Esophagus squamous epithelium (tissue), 5 donors: ENCODE data around the gene API5. TPM values are rescaled to one million over a fixed set of nuclear protein-coding genes. Genes with fewer than 3 reads are reported as not detected.
"Not testable (repeated sequence)": the region's sequence is repeated elsewhere in the genome, so short reads cannot be mapped to it uniquely, and the experiment has no call there.

Experiments
- DNase-seq: peaks from one replicate; lab custom pipeline; 2025; lab: John Stamatoyannopoulos, UW
- H3K27ac ChIP-seq, 4 donors: fragments of 200-600 bp; sonication (generic); one replicate each; pipeline ENCODE4 v1.5.1; 2016 to 2019; ENCODE audit warnings: mild to moderate bottlenecking in 1 of 4
- H3K27me3 ChIP-seq, 4 donors: fragments of 200-600 bp; sonication (generic); 1 replicate in 3 of 4; 2 replicates in 1 of 4; pipeline versions ENCODE4 v1.5.1 to v1.6.0; 2017 to 2021; ENCODE audit warnings: antibody characterized with exemption in 1 of 4
- H3K36me3 ChIP-seq, 3 donors: fragments of 200-600 bp; sonication (generic); one replicate each; pipeline ENCODE4 v1.5.1; 2016 to 2019
- H3K4me1 ChIP-seq, 3 donors: fragments of 200-600 bp; sonication (generic); one replicate each; pipeline ENCODE4 v1.5.1; 2017 to 2019
- H3K4me3 ChIP-seq, 4 donors: fragments of 200-600 bp; sonication (generic); 1 replicate in 3 of 4; 2 replicates in 1 of 4; pipeline ENCODE4 v1.5.1; 2016 to 2019; ENCODE audit warnings: mild to moderate bottlenecking in 2 of 4, moderate library complexity in 1 of 4
- H3K9me3 ChIP-seq, 3 donors: fragments of 200-600 bp; sonication (generic); one replicate each; pipeline ENCODE4 v1.5.1; 2016 to 2019
- CTCF ChIP-seq, 6 experiments: fragments of 450-650 bp in 4 of 6; fragments of 200-600 bp in 2 of 6; sonication (generic) in 2 of 6; IDR thresholded peaks; one replicate each; pipeline ENCODE4 v1.5.1; 2016 to 2019; ENCODE audit warnings: antibody characterized with exemption in 6 of 6, mild to moderate bottlenecking in 4 of 6, moderate library complexity in 4 of 6
- POLR2A ChIP-seq, 4 donors: fragments of 450-650 bp; IDR thresholded peaks; one replicate each; pipeline ENCODE4 v1.6.1; 2017; ENCODE audit warnings: antibody characterized with exemption in 4 of 4, mild to moderate bottlenecking in 4 of 4, moderate library complexity in 3 of 4
- WGBS, 2 donors: methylation state at CpG; one replicate each; pipeline ENCODE4 v1.1.5; 2018; 5-methylcytosine and 5-hydroxymethylcytosine counted together
- intact Hi-C: fragments of 100-400 bp; cut with DNase I; formaldehyde crosslinking; loops from one replicate; pipeline ENCODE4 v1.15.0; 2022
- total RNA-seq, 4 donors: library from RNA; depleted of rRNA; stranded (reverse); fragments of >200 nt; gene quantifications; one replicate each; pipeline ENCODE4 v1.1.0, GENCODE V29; 2016
- donor health status: DM: yes; HTN: yes; CAD: no.

API5 gene
- total RNA-seq, 4 donors from 2014 or later = 58.4 to 83.0 (median 82.3) TPM

- intact Hi-C loops = no loop called here
- Histone ChIP-seq H3K4me3 (no peak overlapping the region), H3K27me3 (no peaks in the 10 kb centered on the region), H3K4me1 (no peaks in the 10 kb centered on the region), H3K9me3 (no peaks in the 10 kb centered on the region), H3K36me3 (peaks cover 8 to 63% (median 10%) of the 10 kb centered on the region in 3 donors), H3K27ac (no peak overlapping the region)
- DNase-seq = no peak
- TF ChIP-seq POLR2A (IDR thresholded peaks at IDR 0.05) (no peak), CTCF (IDR thresholded peaks at IDR 0.05) (no peak)
These were observed 29.4 kb downstream of the API5 start for GRCh38 chr11:43341159-43341558.

GRCh38 chr11:43351426-43351825 is 39.6 kb downstream of the API5 start:
- WGBS, 2 donors = no CpG with 5 or more reads among the region's 17 CpGs
- H3K4me1 ChIP-seq = not testable (repeated sequence)

GRCh38 chr11:43354311-43354710 is 42.5 kb downstream of the API5 start:
- no peaks in the 10 kb centered on the region for H3K9me3 ChIP-seq
- WGBS, 2 donors = 85 to 90% methylated on average over 4 of the region's 4 CpGs
- H3K27me3 ChIP-seq = no peaks in the 10 kb centered on the region
- intact Hi-C loops = no loop called here
- no peak overlapping the region for H3K27ac ChIP-seq
- H3K36me3 ChIP-seq = no peaks in the 10 kb centered on the region
- no peak for DNase-seq
- no peak overlapping the region for H3K4me3 ChIP-seq
- TF ChIP-seq CTCF (IDR thresholded peaks at IDR 0.05) (no peak), POLR2A (IDR thresholded peaks at IDR 0.05) (no peak)
- H3K4me1 ChIP-seq = peaks cover 0 to 15% (median 3%) of the 10 kb centered on the region in 3 donors

More at GRCh38 chr11:43351426-43351825, 39.6 kb downstream of the API5 start:
- H3K36me3 ChIP-seq, DNase-seq, H3K27me3 ChIP-seq, intact Hi-C loops, H3K9me3 ChIP-seq, H3K4me3 ChIP-seq, H3K27ac ChIP-seq: not testable (repeated sequence)

GRCh38 chr11:43356336-43356735 is 44.5 kb downstream of the API5 start:
- no peaks in the 10 kb centered on the region for H3K36me3 ChIP-seq
- intact Hi-C loops = no loop called here
- no peaks in the 10 kb centered on the region for H3K27me3 ChIP-seq
- peaks cover 9 to 35% (median 16%) of the 10 kb centered on the region in 3 donors for H3K4me1 ChIP-seq
- no peaks in the 10 kb centered on the region for H3K9me3 ChIP-seq
- no peak for DNase-seq
- TF ChIP-seq CTCF (IDR thresholded peaks at IDR 0.05) (no peak), POLR2A (IDR thresholded peaks at IDR 0.05) (no peak)
- no peak overlapping the region for H3K27ac ChIP-seq
- no peak overlapping the region for H3K4me3 ChIP-seq

- H3K9me3 ChIP-seq = no peaks in the 10 kb centered on the region
- H3K27me3 ChIP-seq = no peaks in the 10 kb centered on the region
- peaks cover 0 to 9% (median 0%) of the 10 kb centered on the region in 3 donors for H3K36me3 ChIP-seq
- peak overlapping the region; percentile 89 to 97 (median 94) for H3K27ac ChIP-seq
- peaks cover 9 to 36% (median 16%) of the 10 kb centered on the region in 3 donors for H3K4me1 ChIP-seq
- intact Hi-C loops = no loop called here
- 7 to 8% methylated on average over 16 of the region's 16 CpGs for WGBS, 2 donors
- H3K4me3 ChIP-seq = peak overlapping the region; percentile 79 to 100 (median 96)
- no peak for TF ChIP-seq CTCF (IDR thresholded peaks at IDR 0.05)
- TF ChIP-seq POLR2A (IDR thresholded peaks at IDR 0.05) = no peak
- DNase-seq = no peak
These were observed 46.5 kb downstream of the API5 start for GRCh38 chr11:43358279-43358800.
